GM21515 (cell line): ENCODE results near the gene EPS8L2.

ENCODE experiments used
- ATAC-seq: cut with Tn5 transposase; IDR thresholded peaks from one replicate; pipeline ENCODE4 v1.9.1; 2021; ENCODE audit not compliant: unreplicated experiment

EPS8L2 gene

GRCh38 chr11:703506-703905 is 2.5 kb upstream of the EPS8L2 start:
- ATAC-seq, result no peak

- no peak for ATAC-seq
These were observed 1.8 kb upstream of the EPS8L2 start for GRCh38 chr11:704228-704674.

DNA sequence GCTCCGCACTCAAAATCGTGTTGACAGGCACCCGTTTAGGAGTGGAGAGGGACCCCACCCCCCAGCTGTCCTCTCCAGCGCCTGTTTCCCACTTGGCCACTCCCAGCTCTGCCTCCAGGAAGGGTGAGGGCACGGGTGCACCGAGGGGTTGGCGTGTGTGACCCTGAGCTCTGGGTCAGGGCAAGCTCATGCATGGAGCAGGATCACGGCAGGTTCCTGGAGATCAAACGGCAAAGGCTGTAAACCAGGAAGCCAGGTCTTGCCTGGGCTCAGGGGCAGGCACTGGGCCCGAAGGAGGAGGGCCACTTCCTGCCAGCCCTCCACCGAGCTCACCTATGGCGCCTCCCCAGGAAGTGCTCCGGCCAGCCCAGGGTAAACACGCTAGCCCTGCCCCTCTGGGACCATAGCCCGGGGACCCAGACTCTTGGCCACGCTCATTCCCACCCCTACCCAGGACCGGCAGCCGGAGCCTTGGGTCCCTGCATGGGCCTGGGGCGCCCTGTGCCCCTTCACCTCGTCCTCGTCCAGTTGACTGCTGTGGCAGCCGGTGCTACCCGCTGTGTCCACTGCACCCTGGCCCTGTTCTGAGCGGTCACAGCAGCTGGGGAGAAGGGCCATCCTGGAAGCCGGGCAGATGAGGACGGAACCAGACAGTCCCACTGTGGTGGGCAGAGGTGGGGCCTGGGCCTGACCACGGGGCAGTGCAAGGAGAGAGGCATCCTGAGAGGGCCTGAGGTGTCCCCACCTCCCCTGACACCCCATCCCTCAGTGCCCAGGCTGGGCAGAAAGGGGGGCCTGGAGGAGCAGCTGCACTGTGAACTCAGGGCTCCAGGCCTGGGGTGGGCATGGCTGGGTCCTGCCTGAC is 1.0 kb upstream of the EPS8L2 start:
- ATAC-seq, result no peak

- ATAC-seq, result no peak
These were observed 467 bp downstream of the EPS8L2 start for GRCh38 chr11:706439-706956.

GRCh38 chr11:706957-707816 is 1.2 kb downstream of the EPS8L2 start:
- no peak for ATAC-seq

GRCh38 chr11:707817-708420 is 1.9 kb downstream of the EPS8L2 start:
- no peak for ATAC-seq

DNA sequence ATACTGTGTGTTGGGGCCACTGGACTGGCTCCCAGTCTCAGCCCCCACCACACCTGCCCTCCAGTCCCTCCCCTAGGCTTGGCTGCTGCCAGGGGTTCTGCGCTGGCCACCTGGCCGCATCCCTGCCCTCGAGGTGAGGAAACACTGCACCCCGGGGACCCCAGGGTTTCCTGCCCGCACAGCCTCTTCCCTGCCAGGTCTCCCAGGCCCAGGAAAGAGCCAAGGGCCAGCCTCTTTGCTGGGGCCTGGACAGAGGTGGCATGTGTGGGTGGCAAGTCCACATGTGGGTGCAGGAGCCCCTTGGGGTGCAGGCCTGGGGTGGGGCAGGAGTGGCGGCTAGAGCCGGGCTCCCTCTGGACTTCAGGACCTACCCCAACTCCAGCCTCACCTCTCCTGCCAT is 2.5 kb downstream of the EPS8L2 start:
- ATAC-seq, result no peak

DNA sequence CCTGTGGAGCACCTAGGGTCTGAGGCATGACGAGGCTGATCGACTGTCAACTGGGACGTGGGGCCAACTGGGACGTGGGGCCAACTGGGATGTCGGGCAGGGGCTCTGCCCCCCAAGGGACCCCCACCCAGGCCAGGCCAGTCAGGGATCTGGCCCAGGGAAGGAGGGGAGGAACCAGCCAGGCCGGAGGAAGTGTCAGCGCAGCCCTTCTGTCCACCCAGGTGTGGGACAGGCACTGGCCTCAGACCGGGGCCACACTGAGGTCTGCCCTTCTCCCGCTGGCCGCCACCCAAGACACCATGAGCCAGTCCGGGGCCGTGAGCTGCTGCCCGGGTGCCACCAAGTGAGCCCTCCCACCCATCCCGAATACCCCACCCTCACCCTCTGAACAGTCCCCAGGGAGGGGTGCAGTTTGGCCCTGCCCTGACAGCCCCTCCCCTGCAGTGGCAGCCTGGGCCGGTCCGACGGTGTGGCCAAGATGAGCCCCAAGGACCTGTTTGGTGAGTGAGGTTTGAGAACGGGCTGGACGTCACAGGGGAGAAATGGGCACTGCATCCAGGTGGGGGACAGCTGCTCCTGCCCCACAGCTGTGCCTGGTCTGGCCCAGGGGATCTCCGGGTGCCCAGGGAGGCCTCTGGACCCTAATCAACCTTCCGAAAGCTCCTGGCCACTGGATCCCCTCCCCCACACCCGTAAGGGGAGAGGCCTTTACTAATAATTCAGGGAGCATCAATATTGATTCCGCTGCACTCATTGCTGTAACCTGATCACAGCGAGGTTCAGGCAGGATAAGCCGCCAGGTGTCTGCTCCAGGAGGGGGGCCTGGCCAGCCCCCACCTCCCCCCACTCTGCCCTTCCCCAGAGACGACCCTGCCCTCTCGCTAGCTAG is 3.3 kb downstream of the EPS8L2 start:
- ATAC-seq, result no peak

GRCh38 chr11:714436-714835 is 8.4 kb downstream of the EPS8L2 start:
- no peak for ATAC-seq

GRCh38 chr11:719214-720016 is 13.4 kb downstream of the EPS8L2 start:
- no peak for ATAC-seq

GRCh38 chr11:720017-720641 is 14.1 kb downstream of the EPS8L2 start:
- no peak for ATAC-seq

GRCh38 chr11:720642-721246 is 14.7 kb downstream of the EPS8L2 start:
- ATAC-seq, result no peak

- ATAC-seq, result no peak
These were observed 15.3 kb downstream of the EPS8L2 start for GRCh38 chr11:721247-721740.

DNA sequence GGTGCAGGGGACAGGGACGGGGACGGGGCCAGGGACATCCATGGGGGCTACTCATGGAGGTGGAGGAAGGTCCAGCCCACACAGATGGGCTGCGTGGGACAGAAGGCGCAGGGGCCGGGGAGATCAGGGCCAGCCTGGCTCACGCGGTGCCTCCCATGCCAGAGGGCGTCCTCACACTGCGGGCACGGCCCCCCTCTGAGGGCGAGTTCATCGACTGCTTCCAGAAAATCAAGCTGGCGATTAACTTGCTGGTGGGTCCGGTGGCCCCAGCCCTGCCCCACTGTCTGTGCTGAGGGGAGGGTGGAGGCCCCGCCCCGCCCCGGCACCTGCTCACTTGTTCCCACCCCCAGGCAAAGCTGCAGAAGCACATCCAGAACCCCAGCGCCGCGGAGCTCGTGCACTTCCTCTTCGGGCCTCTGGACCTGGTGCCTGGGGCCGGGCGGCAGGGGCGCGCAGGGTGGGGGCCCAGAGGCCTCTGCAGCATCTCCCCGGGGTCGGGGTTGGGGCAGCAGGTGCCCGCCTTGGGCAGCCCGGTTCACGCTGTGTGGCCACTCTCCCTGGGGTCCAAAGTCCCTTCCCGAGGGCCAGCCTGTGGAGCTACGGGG is 15.8 kb downstream of the EPS8L2 start:
- ATAC-seq, result no peak

- ATAC-seq, result no peak
These were observed 16.3 kb downstream of the EPS8L2 start for GRCh38 chr11:722346-722811.

DNA sequence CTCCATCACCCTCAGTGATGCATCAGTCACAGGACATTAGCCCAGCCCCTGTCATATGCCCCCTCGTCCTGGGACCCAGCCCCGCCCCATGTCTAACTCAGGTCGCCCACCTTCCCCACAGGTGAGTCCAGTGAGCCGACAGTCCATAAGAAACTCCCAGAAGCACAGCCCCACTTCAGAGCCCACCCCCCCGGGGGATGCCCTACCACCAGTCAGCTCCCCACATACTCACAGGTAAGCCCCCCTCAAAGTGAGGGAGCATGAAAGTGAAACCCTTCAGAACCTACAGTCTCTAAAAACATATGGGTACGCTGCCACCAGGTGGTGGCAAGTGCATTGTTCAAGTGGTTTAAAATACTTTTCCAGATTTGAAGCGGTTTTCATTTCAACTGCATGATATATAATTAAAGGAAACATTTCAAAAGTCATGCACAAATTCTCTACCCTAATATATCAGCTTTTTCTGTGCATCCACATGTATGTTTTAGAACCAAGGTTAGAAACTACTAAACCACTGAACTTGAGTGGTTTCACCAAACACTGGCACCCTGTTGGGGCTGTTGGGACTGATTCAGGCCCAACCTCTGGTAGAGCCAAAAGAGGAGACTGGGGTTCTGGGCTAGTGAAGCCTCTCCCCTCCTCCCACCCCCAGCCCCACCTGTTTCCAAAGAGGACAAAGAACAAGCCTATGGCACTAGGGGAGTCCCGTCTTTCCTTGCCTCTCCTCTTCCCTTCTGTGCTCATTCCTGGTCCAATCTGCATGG is 17.3 kb downstream of the EPS8L2 start:
- no peak for ATAC-seq
